ENCODE data around the gene MT1HL1. TPM values are rescaled to one million over a fixed set of nuclear protein-coding genes. Genes with fewer than 3 reads are reported as not detected.

The MT1HL1 gene
- total RNA-seq, 1 experiment from 2014 or later, result not detected

GRCh38 chr1:237009611-237010010 is 5.4 kb upstream of the MT1HL1 start:
- no peak overlapping the region for H3K23ac ChIP-seq (ENCODE audit: insufficient read length, low read depth, low read length)
- H2AFZ ChIP-seq (ENCODE audit: low read length), result no peak overlapping the region
- H2BK120ac ChIP-seq (ENCODE audit: low read depth, low read length, poor library complexity, severe bottlenecking), result no peak overlapping the region
- H3K14ac ChIP-seq (ENCODE audit: insufficient read depth, low read length), result no peak overlapping the region
- no peak overlapping the region for H3K27ac ChIP-seq (ENCODE audit: insufficient read length, low read depth, low read length)
- H4K8ac ChIP-seq (replicated peaks; ENCODE audit: insufficient read length, low read depth, low read length), result no peak overlapping the region
- no peak overlapping the region for H3K4me3 Mint-ChIP-seq
- no peak overlapping the region for H2BK15ac ChIP-seq (ENCODE audit: low read depth, low read length)
- no peak overlapping the region for H4K91ac ChIP-seq (ENCODE audit: insufficient read length, low read depth, low read length)
- peaks cover 29 to 41% of the 10 kb centered on the region in 2 experiments for H3K4me1 Mint-ChIP-seq
- TF ChIP-seq CTCF (conservative IDR thresholded peaks at IDR 0.05), result no peak
- H3K23me2 ChIP-seq (ENCODE audit: insufficient read length, low read depth, low read length, poor library complexity, severe bottlenecking), result no peaks in the 10 kb centered on the region
- H3K9me3 Mint-ChIP-seq, result no peaks in the 10 kb centered on the region
- H3K9me3 ChIP-seq (ENCODE audit: control insufficient read depth, low read depth, low read length), result no peaks in the 10 kb centered on the region
- WGBS (ENCODE audit: extremely low coverage, insufficient read length, low lambda C conversion rate), result no CpG with 5 or more reads among the region's 4 CpGs
- H2AK5ac ChIP-seq (ENCODE audit: insufficient read length, low read length), result no peak overlapping the region
- no peak overlapping the region for H2BK12ac ChIP-seq (ENCODE audit: insufficient read length, low read depth, low read length)
- no peak overlapping the region for H4K5ac ChIP-seq (ENCODE audit: insufficient read length, low read depth, low read length)
- no peaks in the 10 kb centered on the region for H3K27me3 ChIP-seq (ENCODE audit: insufficient read depth, low read length)
- H2BK5ac ChIP-seq (ENCODE audit: insufficient read length, low read length), result no peak overlapping the region
- no peaks in the 10 kb centered on the region for H3K79me2 ChIP-seq (ENCODE audit: insufficient read depth, low read length)
- no peaks in the 10 kb centered on the region for H3K79me1 ChIP-seq (ENCODE audit: insufficient read depth, low read depth, low read length, poor library complexity, severe bottlenecking)
- no peaks in the 10 kb centered on the region for H4K20me1 ChIP-seq (ENCODE audit: control insufficient read depth, insufficient read depth, insufficient read length)
- peaks cover 6% of the 10 kb centered on the region; the same call in 1 of the 2 replicates for H3K4me1 ChIP-seq (ENCODE audit: insufficient read depth, low read length)
- no peak overlapping the region for H3K4ac ChIP-seq (ENCODE audit: low read depth, low read length)
- peaks cover 0 to 4% (median 3%) of the 10 kb centered on the region in 3 experiments; a peak in 3 of 7 replicates for H3K36me3 Mint-ChIP-seq (ENCODE audit: insufficient read depth in 1 of 3, low read depth in 3 of 3)
- peak overlapping the region; percentile 21 to 92 (median 85); a peak in 3 of 7 replicates for H3K27ac Mint-ChIP-seq
- no peak overlapping the region for H3T11ph ChIP-seq (ENCODE audit: low read length)
- H3K4me2 ChIP-seq (ENCODE audit: insufficient read depth, insufficient read length, low read length), result no peak overlapping the region
- H3K9ac ChIP-seq (ENCODE audit: extremely low read depth, insufficient read length, low read length), result no peak overlapping the region
- H3K56ac ChIP-seq (ENCODE audit: insufficient read length, low read depth, low read length), result no peak overlapping the region
- H3K18ac ChIP-seq (ENCODE audit: insufficient read length, low read depth, low read length), result no peak overlapping the region
- no peak for DNase-seq
- no peaks in the 10 kb centered on the region for H3K27me3 Mint-ChIP-seq (ENCODE audit: low read depth)
- H2BK20ac ChIP-seq (ENCODE audit: low read depth, low read length, poor library complexity, severe bottlenecking), result no peak overlapping the region
